Panc1 (cell line): Measurements from ENCODE around the gene VKORC1L1. TPM values are rescaled to one million over a fixed set of nuclear protein-coding genes. Genes with fewer than 3 reads are reported as not detected.
A peak's percentile ranks its signal among the peaks of the same experiment; 100 is the strongest.

Source experiments
- ATAC-seq: fragments of 200-7000 bp; cut with Tn5 transposase; 2 replicates; pipeline ENCODE4 v1.9.1; 2020; ENCODE audit warnings: mild to moderate bottlenecking, moderate library complexity
- BruUV-seq: library from RNA; stranded (reverse); fragments of 400-500 nt; replicated peaks from 2 replicates; lab custom pipeline; 2021; lab: Mats Ljungman, UMichigan
- CTCF ChIA-PET: fragments of 300-600 bp; sonication (Branson Sonifier 250); formaldehyde crosslinking; loops from one replicate; lab custom pipeline; 2022; ENCODE audit warnings: antibody characterized with exemption; lab: Charles Lee
- POLR2A ChIA-PET: fragments of 300-600 bp; sonication (Branson Sonifier 250); formaldehyde crosslinking; loops from one replicate; lab custom pipeline; 2022; ENCODE audit warnings: antibody characterized with exemption; lab: Charles Lee
- DNase-seq: peaks from one replicate; pipeline ENCODE4 v3.0.0-alpha.2; 2010; ENCODE audit warnings: low read depth, low spot score
- H3K27ac ChIP-seq: 2 replicates; pipeline ENCODE4 v1.5.1; 2011; ENCODE audit warnings: mild to moderate bottlenecking, low read length, inconsistent platforms
- H3K27me3 ChIP-seq: fragments of 200-500 bp; sonication (Bioruptor generic); 2 replicates; pipeline ENCODE4 v1.6.0; 2014; ENCODE audit warnings: low read length, inconsistent platforms; ENCODE audit not compliant: control insufficient read depth, insufficient read depth
- H3K36me3 ChIP-seq: fragments of 200-500 bp; sonication (Bioruptor generic); 2 replicates; pipeline ENCODE4 v1.5.1; 2014; ENCODE audit warnings: inconsistent platforms, mild to moderate bottlenecking, low read length, moderate library complexity; ENCODE audit not compliant: control insufficient read depth, insufficient read depth
- H3K4me1 ChIP-seq: 2 replicates; pipeline ENCODE4 v1.5.1; 2011; ENCODE audit warnings: inconsistent platforms, mild to moderate bottlenecking, low read length, moderate library complexity; ENCODE audit not compliant: control insufficient read depth, insufficient read depth
- H3K4me3 ChIP-seq, 2 experiments: 2 replicates each; pipeline ENCODE4 v1.5.1; 2011 to 2012; ENCODE audit warnings: low read depth in 2 of 2, low read length in 2 of 2, mild to moderate bottlenecking in 2 of 2, inconsistent platforms in 1 of 2, moderate library complexity in 1 of 2
- H3K9me3 ChIP-seq: fragments of 200-500 bp; sonication (Bioruptor generic); 2 replicates; pipeline ENCODE4 v1.5.1; 2014; ENCODE audit warnings: low read depth, mild to moderate bottlenecking, inconsistent platforms, low read length, moderate library complexity; ENCODE audit not compliant: control insufficient read depth, insufficient read depth
- CTCF ChIP-seq: fragments of 450-650 bp; IDR thresholded peaks from 2 replicates; pipeline ENCODE4 v1.5.1; 2017; ENCODE audit warnings: mild to moderate bottlenecking
- POLR2AphosphoS5 ChIP-seq: IDR thresholded peaks from 2 replicates; pipeline ENCODE4 v1.6.1; 2012; ENCODE audit warnings: mild to moderate bottlenecking, low read depth, low read length, moderate library complexity
- REST ChIP-seq, 2 experiments: IDR thresholded peaks; 2 replicates each; pipeline ENCODE4 v1.6.1; 2011 to 2012; ENCODE audit warnings: low read depth in 2 of 2, control low read depth in 1 of 2, low read length in 1 of 2, mild to moderate bottlenecking in 1 of 2, moderate library complexity in 1 of 2; ENCODE audit not compliant: insufficient read depth in 1 of 2
- SIN3A ChIP-seq: IDR thresholded peaks from 2 replicates; pipeline ENCODE4 v1.6.1; 2012; ENCODE audit warnings: low read depth, mild to moderate bottlenecking, low read length, moderate library complexity, borderline replicate concordance; ENCODE audit not compliant: insufficient read depth
- TCF7L2 ChIP-seq: IDR thresholded peaks from 2 replicates; pipeline ENCODE4 v1.6.1; 2011; ENCODE audit warnings: mild to moderate bottlenecking, low read depth, low read length, inconsistent platforms
- in situ Hi-C: cut with HindIII; loops from 2 replicates; pipeline ENCODE4 v1.10.0; 2016; ENCODE audit warnings: low sequenced_read_pairs, low pct_unique_long_range_greater_than_20kb
- intact Hi-C: fragments of 100-400 bp; cut with micrococcal nuclease; formaldehyde crosslinking; loops from one replicate; pipeline ENCODE4 v1.10.0; 2022; ENCODE audit not compliant: unreplicated experiment
- total RNA-seq: library from RNA; stranded (reverse); gene quantifications from one replicate; pipeline ENCODE4 v1.2.1, GENCODE V29; 2021; ENCODE audit not compliant: unreplicated experiment

The VKORC1L1 gene
- total RNA-seq, 1 experiment from 2014 or later = 45.5 TPM

- Histone ChIP-seq H3K36me3 (no peaks in the 10 kb centered on the region), H3K4me3 (peak within 1 kb of the TSS; percentile 73 to 82), H3K27me3 (no peaks in the 10 kb centered on the region), H3K9me3 (no peaks in the 10 kb centered on the region), H3K4me1 (peaks cover 10% of the 10 kb centered on the region), H3K27ac (peak within 1 kb of the TSS; percentile 91)
- no TSS peak for BruUV-seq
- in situ Hi-C loops (no loop called here), intact Hi-C loops (no loop called here)
- ATAC-seq (peak; percentile 97), DNase-seq (peak; percentile 65)
- TF ChIP-seq SIN3A = peak; percentile 97
- TF ChIP-seq CTCF = no peak
- peak in 1 of 2 experiments; percentile 61; a peak in 1 of 4 replicates for TF ChIP-seq REST (IDR thresholded peaks at IDR 0.05; ENCODE audit: insufficient read depth in 1 of 2, low read depth in 2 of 2, low read length in 1 of 2)
- peak; percentile 88 for TF ChIP-seq POLR2AphosphoS5
- no peak for TF ChIP-seq TCF7L2
- CTCF ChIA-PET = interaction anchor here (0.7 kb wide), 1 partner anchor 14 kb away, joined by 6 read pairs; no protein-coding TSS in a partner anchor
- POLR2A ChIA-PET = no interaction called here
These were observed 109.3 kb downstream of the VKORC1L1 start, which contains the start of gene GUSB for GRCh38 chr7:65981965-65982792. GUSB (minus strand) TSS chr7:65982213; CDS start chr7:65982183, 30 bp downstream.

- peaks cover 10% of the 10 kb centered on the region for H3K4me1 ChIP-seq
- ATAC-seq = no peak
- ChIA-PET CTCF (interaction anchor here (0.6 kb wide), 1 partner anchor 33 kb away, joined by 3 read pairs; no protein-coding TSS in a partner anchor), POLR2A (no interaction called here)
- DNase-seq = no peak
- intact Hi-C loops (no loop called here), in situ Hi-C loops (no loop called here)
- H3K9me3 ChIP-seq = no peaks in the 10 kb centered on the region
- no peak overlapping the region for H3K27ac ChIP-seq
- no peaks in the 10 kb centered on the region for H3K27me3 ChIP-seq
- TF ChIP-seq TCF7L2 (no peak), REST (IDR thresholded peaks at IDR 0.05; ENCODE audit: insufficient read depth in 1 of 2, low read depth in 2 of 2, low read length in 1 of 2) (no peak), CTCF (no peak), SIN3A (no peak), POLR2AphosphoS5 (no peak)
- H3K4me3 ChIP-seq = no peak overlapping the region
- H3K36me3 ChIP-seq = no peaks in the 10 kb centered on the region
- no TSS peak for BruUV-seq
These were observed 111.2 kb downstream of the VKORC1L1 start for GRCh38 chr7:65983965-65984658.
